Measurements from ENCODE around the gene TRUB2. TPM values are rescaled to one million over a fixed set of nuclear protein-coding genes. Genes with fewer than 3 reads are reported as not detected.

TRUB2 gene
- total and polyA plus RNA-seq, 2 experiments from 2014 or later = 13.8 to 33.2 TPM

DNA sequence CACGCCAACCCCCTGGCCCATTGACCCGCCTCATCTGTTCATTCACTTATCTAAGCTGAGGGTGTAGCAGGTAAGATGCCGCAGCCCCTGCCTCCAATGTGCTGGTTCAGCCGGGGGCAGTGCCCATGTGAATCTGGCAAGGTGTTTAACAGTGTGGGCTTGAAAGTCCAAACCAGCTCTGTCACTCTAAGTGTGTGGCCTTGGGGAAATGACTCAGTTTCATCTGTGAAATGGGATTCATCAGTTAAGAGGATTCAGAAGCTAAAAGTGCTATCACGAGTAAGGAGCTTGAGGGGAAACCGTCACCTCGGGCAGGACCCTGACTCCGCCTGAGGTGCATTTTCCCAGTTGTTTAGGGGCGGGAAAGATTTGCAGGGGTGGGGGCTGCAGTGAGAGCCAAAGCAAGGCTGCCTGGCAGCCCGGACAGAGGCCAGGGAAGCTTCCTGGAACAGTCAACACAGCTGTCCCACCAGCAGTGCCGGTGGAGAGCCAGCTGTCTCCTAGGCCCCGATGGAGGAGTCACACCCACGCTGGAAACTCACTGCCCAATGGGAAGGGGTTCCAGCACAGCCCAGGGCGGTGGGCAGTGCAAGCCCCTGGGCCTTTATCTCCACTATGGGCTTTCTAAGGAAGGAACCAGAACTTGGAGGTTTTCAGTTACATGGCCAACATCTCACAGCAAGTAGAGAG is 39.2 kb upstream of the TRUB2 start:
- peaks cover 7% of the 10 kb centered on the region; the same call in 1 of the 2 replicates for H3K4me1 ChIP-seq (ENCODE audit: insufficient read depth)
- 0 out of 2 replicates have a peak overlapping the region, but pooled peaks have one; percentile 5 for H3K27ac ChIP-seq
- H4K20me1 ChIP-seq (ENCODE audit: insufficient read depth) = no peaks in the 10 kb centered on the region
- H3K4me3 ChIP-seq = peak overlapping the region; percentile 70
- peak overlapping the region; percentile 90 for H3K4me2 ChIP-seq (ENCODE audit: unreplicated experiment)
- in situ Hi-C loops (cut with MboI) = no loop called here
- TF ChIP-seq EZH2 (IDR thresholded peaks at IDR 0.05; ENCODE audit: insufficient read depth, poor library complexity, severe bottlenecking) (no peak), EZH2phosphoT487 (IDR thresholded peaks at IDR 0.05; ENCODE audit: insufficient read depth, low read depth) (no peak)
- H3K36me3 ChIP-seq (ENCODE audit: low read depth) = no peaks in the 10 kb centered on the region
- H3K79me2 ChIP-seq (ENCODE audit: insufficient read depth) = no peaks in the 10 kb centered on the region
- H3K27me3 ChIP-seq (replicated peaks; ENCODE audit: insufficient read depth) = no peaks in the 10 kb centered on the region
- peak overlapping the region; percentile 66 for H2AFZ ChIP-seq
- peak overlapping the region; percentile 31 for H3K9ac ChIP-seq
- 27 to 28% methylated on average over 14 of the region's 14 CpGs for WGBS, 2 experiments (ENCODE audit: low coverage in 1 of 2, low lambda C conversion rate in 2 of 2, missing lambda C conversion rate in 2 of 2)
- no peaks in the 10 kb centered on the region for H3F3A ChIP-seq (ENCODE audit: insufficient read depth)
- peak; percentile 40 for DNase-seq
- no peaks in the 10 kb centered on the region for H3K9me2 ChIP-seq (ENCODE audit: insufficient read depth)
- H3K9me3 ChIP-seq (ENCODE audit: low read depth) = no peaks in the 10 kb centered on the region

DNA sequence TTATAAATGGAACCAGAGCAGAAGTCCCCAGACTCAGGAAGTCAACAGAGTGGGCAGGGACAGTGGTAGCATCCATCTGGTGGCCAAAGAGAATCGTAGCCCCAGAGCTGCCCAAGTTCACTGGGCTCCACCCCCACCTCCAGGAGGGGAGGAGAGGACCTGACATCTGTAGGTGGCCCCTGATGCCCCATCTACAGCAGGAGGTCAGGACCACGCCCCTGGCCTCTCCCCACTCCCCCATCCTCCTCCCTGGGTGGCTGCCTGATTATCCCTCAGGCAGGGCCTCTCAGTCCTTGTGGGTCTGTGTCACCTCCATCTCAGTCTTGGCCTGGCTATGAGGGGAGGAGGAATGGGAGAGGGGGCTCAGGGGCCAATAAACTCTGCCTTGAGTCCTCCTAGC is 38.6 kb upstream of the TRUB2 start:
- 56 to 63% methylated on average over 2 of the region's 2 CpGs for WGBS, 2 experiments (ENCODE audit: low coverage in 1 of 2, low lambda C conversion rate in 2 of 2, missing lambda C conversion rate in 2 of 2)
- Histone ChIP-seq H3K4me3 (no peak overlapping the region), H3K4me2 (ENCODE audit: unreplicated experiment) (no peak overlapping the region), H3K36me3 (ENCODE audit: low read depth) (no peaks in the 10 kb centered on the region), H3K9ac (no peak overlapping the region), H3K27ac (no peak overlapping the region), H3K4me1 (ENCODE audit: insufficient read depth) (peaks cover 7% of the 10 kb centered on the region; the same call in 1 of the 2 replicates), H3K9me3 (ENCODE audit: low read depth) (no peaks in the 10 kb centered on the region), H3K79me2 (ENCODE audit: insufficient read depth) (no peaks in the 10 kb centered on the region), H3K27me3 (replicated peaks; ENCODE audit: insufficient read depth) (no peaks in the 10 kb centered on the region), H3K9me2 (ENCODE audit: insufficient read depth) (no peaks in the 10 kb centered on the region), H3F3A (ENCODE audit: insufficient read depth) (no peaks in the 10 kb centered on the region), H2AFZ (no peak overlapping the region), H4K20me1 (ENCODE audit: insufficient read depth) (no peaks in the 10 kb centered on the region)
- in situ Hi-C loops (cut with MboI) = no loop called here
- TF ChIP-seq EZH2phosphoT487 (IDR thresholded peaks at IDR 0.05; ENCODE audit: insufficient read depth, low read depth) (no peak), EZH2 (IDR thresholded peaks at IDR 0.05; ENCODE audit: insufficient read depth, poor library complexity, severe bottlenecking) (no peak)
- DNase-seq = no peak

DNA sequence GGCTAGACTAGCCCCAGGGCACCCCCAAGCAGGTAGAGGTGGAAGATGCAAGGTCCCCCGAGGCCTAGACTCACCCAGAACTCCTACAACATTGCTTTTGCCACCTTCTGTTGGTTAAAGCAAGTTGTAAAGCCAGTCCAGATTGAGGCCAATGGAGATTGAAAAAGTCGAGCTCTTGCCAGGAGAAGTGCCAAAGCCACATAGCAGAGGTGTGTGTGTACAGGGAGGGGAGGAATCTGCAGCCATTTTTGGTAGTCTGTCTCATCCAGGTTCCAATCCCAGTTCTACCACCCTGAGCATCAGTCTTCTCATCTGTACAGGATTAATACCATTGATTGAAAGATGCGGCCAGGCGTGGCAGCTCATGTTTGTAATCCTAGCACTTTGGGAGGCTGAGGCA is 36.6 kb upstream of the TRUB2 start:
- TF ChIP-seq EZH2 (IDR thresholded peaks at IDR 0.05; ENCODE audit: insufficient read depth, poor library complexity, severe bottlenecking) (no peak), EZH2phosphoT487 (IDR thresholded peaks at IDR 0.05; ENCODE audit: insufficient read depth, low read depth) (no peak)
- Histone ChIP-seq H3K9me2 (ENCODE audit: insufficient read depth) (no peaks in the 10 kb centered on the region), H3K4me2 (ENCODE audit: unreplicated experiment) (no peak overlapping the region), H3K27me3 (replicated peaks; ENCODE audit: insufficient read depth) (no peaks in the 10 kb centered on the region), H4K20me1 (ENCODE audit: insufficient read depth) (no peaks in the 10 kb centered on the region), H3K9me3 (ENCODE audit: low read depth) (no peaks in the 10 kb centered on the region), H3K9ac (no peak overlapping the region), H3F3A (ENCODE audit: insufficient read depth) (no peaks in the 10 kb centered on the region), H3K27ac (no peak overlapping the region), H3K4me1 (ENCODE audit: insufficient read depth) (peaks cover 7% of the 10 kb centered on the region; the same call in 1 of the 2 replicates), H3K36me3 (ENCODE audit: low read depth) (no peaks in the 10 kb centered on the region), H2AFZ (no peak overlapping the region), H3K79me2 (ENCODE audit: insufficient read depth) (no peaks in the 10 kb centered on the region), H3K4me3 (no peak overlapping the region)
- in situ Hi-C loops (cut with MboI) = no loop called here
- peak; percentile 60 for DNase-seq
- 68 to 70% methylated on average over 4 of the region's 4 CpGs for WGBS, 2 experiments (ENCODE audit: low coverage in 1 of 2, low lambda C conversion rate in 2 of 2, missing lambda C conversion rate in 2 of 2)

DNA sequence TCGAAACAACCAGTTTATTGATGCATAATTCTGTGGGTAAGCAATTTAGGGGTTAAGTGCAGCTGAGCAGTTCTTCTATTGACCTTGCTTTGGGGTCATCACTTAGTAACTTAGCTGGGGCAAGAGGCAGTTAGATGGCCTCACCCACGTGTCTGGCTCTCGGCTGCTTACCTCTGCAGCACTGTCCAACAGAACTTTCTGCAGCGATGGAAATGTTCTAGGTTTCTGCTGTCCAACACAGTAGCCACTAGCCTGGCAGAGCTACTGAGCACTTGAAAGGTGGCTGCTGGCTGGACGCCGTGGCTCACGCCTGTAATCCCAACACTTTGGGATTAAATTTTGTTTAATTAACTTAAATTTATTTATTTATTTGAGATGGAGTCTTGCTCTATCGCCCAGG is 35.8 kb upstream of the TRUB2 start:
- 96% methylated on average over 8 of the region's 8 CpGs for WGBS, 2 experiments (ENCODE audit: low coverage in 1 of 2, low lambda C conversion rate in 2 of 2, missing lambda C conversion rate in 2 of 2)
- Histone ChIP-seq H3K9ac (no peak overlapping the region), H4K20me1 (ENCODE audit: insufficient read depth) (no peaks in the 10 kb centered on the region), H2AFZ (no peak overlapping the region), H3K36me3 (ENCODE audit: low read depth) (no peaks in the 10 kb centered on the region), H3K27me3 (replicated peaks; ENCODE audit: insufficient read depth) (no peaks in the 10 kb centered on the region), H3K4me3 (no peak overlapping the region), H3K79me2 (ENCODE audit: insufficient read depth) (no peaks in the 10 kb centered on the region), H3K4me1 (ENCODE audit: insufficient read depth) (peaks cover 7% of the 10 kb centered on the region; the same call in 1 of the 2 replicates), H3K4me2 (ENCODE audit: unreplicated experiment) (no peak overlapping the region), H3F3A (ENCODE audit: insufficient read depth) (no peaks in the 10 kb centered on the region), H3K27ac (no peak overlapping the region), H3K9me3 (ENCODE audit: low read depth) (no peaks in the 10 kb centered on the region), H3K9me2 (ENCODE audit: insufficient read depth) (no peaks in the 10 kb centered on the region)
- in situ Hi-C loops (cut with MboI) = no loop called here
- DNase-seq = no peak
- no peak for TF ChIP-seq EZH2phosphoT487 (IDR thresholded peaks at IDR 0.05; ENCODE audit: insufficient read depth, low read depth)
